Measurements from ENCODE around the gene HOMER2. TPM values are rescaled to one million over a fixed set of nuclear protein-coding genes. Genes with fewer than 3 reads are reported as not detected.

Gene HOMER2
- total RNA-seq, 1 donor from 2014 or later, result 18.7 TPM

DNA sequence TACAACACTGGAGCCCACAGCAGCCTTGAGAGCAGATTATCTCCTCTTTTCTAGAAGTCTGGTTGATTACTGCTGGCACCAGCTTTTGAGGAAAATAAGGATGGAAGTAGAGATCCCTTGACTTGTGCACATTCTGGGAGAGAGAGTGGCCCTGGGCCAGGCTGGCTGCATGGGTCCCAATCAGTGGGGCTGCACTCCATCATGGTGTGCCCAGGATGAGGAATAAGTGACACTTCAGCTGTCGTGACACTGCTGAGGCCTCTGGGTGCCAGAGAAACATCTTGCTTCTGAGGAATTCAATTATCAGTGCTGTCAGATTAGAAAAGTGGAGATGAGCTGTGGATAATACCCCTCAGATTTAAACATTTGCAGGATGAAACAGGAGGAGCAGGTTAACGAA lies 42.6 kb upstream of the HOMER2 start:
- Mint-ChIP-seq H3K36me3 (ENCODE audit: low read depth) (peaks cover 8% of the 10 kb centered on the region), H3K27ac (ENCODE audit: unreplicated experiment) (no peak overlapping the region), H3K4me3 (no peak overlapping the region), H3K4me1 (no peaks in the 10 kb centered on the region), H3K9me3 (no peaks in the 10 kb centered on the region), H3K27me3 (ENCODE audit: low read depth) (no peaks in the 10 kb centered on the region)
- DNase-seq (ENCODE audit: low read depth, low spot score), result no peak
- TF ChIP-seq, protein P1, sequence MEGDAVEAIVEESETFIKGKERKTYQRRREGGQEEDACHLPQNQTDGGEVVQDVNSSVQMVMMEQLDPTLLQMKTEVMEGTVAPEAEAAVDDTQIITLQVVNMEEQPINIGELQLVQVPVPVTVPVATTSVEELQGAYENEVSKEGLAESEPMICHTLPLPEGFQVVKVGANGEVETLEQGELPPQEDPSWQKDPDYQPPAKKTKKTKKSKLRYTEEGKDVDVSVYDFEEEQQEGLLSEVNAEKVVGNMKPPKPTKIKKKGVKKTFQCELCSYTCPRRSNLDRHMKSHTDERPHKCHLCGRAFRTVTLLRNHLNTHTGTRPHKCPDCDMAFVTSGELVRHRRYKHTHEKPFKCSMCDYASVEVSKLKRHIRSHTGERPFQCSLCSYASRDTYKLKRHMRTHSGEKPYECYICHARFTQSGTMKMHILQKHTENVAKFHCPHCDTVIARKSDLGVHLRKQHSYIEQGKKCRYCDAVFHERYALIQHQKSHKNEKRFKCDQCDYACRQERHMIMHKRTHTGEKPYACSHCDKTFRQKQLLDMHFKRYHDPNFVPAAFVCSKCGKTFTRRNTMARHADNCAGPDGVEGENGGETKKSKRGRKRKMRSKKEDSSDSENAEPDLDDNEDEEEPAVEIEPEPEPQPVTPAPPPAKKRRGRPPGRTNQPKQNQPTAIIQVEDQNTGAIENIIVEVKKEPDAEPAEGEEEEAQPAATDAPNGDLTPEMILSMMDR (conservative IDR thresholded peaks at IDR 0.05), result no peak

DNA sequence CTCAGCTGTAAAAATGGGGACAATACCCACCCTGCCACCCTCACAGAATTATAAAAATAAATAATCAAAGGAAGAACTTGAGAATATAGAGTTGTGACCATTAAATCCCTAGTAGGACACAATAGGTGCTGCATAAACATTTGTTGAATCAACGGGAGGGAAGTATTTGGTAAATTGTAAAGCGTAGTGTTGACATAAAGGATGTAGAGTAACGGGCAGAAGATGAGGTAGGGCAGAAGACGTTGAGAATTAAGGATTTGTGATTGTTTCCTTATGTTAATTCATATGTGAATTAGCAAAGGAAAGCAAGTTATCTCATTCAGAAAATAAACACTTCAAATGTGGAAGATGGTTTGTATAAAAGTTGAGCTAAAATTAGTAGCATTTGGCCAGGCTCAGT lies 40.6 kb upstream of the HOMER2 start:
- Mint-ChIP-seq H3K9me3 (no peaks in the 10 kb centered on the region), H3K4me1 (no peaks in the 10 kb centered on the region), H3K27ac (ENCODE audit: unreplicated experiment) (no peak overlapping the region), H3K36me3 (ENCODE audit: low read depth) (peaks cover 12% of the 10 kb centered on the region), H3K4me3 (no peak overlapping the region), H3K27me3 (ENCODE audit: low read depth) (no peaks in the 10 kb centered on the region)
- TF ChIP-seq, protein P1 (conservative IDR thresholded peaks at IDR 0.05), result no peak
- DNase-seq (ENCODE audit: low read depth, low spot score), result no peak

DNA sequence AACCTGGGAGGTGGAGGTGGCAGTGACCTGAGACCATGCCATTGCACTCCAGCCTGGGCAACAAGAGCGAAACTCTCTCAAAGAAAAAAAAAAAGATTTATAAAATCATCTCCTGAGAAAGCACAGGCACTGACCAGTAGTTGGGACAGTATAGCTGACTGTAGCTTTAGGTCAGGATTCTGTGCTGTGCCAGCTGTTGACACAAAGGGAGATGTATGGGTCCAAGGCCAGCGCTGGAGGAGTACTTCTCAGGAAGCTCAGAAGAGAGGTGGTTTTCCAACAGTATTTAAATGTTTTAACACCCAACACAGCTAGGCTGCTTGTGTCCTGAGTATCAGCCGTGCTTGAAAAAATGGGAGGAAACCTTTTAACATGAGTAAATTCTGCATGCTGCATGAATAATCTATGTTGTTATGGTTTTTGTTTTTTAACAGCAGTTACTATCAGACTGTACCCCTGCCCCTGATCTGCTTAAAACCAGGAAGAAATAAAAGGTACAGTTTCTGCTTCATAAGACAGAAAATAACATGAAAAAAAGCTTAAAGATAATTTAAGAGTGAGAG lies 40.0 kb upstream of the HOMER2 start:
- no peak overlapping the region for H3K27ac Mint-ChIP-seq (ENCODE audit: unreplicated experiment)
- no peaks in the 10 kb centered on the region for H3K27me3 Mint-ChIP-seq (ENCODE audit: low read depth)
- H3K36me3 Mint-ChIP-seq (ENCODE audit: low read depth), result peaks cover 12% of the 10 kb centered on the region
- H3K4me3 Mint-ChIP-seq, result no peak overlapping the region
- no peak for DNase-seq (ENCODE audit: low read depth, low spot score)
- H3K9me3 Mint-ChIP-seq, result no peaks in the 10 kb centered on the region
- peaks cover under 1% of the 10 kb centered on the region for H3K4me1 Mint-ChIP-seq
- TF ChIP-seq, protein P1 (conservative IDR thresholded peaks at IDR 0.05), result no peak

DNA sequence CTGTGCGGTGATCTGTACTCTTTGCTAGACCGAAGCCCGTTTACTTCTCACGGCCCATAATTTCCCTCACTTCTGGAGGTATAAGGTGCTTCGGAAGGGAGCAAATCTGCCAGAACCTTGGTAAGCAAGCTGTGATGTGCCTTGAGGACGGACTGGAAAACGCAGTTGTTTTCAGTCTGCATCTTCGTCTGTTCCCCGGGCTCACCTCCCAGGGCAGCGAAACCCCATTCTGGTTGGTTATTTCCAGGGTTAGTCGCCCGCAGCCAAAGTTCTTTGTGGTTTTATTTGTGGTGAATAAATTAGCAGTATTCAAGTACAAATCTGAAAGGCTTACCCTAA lies 33.9 kb upstream of the HOMER2 start:
- no peak for DNase-seq (ENCODE audit: low read depth, low spot score)

DNA sequence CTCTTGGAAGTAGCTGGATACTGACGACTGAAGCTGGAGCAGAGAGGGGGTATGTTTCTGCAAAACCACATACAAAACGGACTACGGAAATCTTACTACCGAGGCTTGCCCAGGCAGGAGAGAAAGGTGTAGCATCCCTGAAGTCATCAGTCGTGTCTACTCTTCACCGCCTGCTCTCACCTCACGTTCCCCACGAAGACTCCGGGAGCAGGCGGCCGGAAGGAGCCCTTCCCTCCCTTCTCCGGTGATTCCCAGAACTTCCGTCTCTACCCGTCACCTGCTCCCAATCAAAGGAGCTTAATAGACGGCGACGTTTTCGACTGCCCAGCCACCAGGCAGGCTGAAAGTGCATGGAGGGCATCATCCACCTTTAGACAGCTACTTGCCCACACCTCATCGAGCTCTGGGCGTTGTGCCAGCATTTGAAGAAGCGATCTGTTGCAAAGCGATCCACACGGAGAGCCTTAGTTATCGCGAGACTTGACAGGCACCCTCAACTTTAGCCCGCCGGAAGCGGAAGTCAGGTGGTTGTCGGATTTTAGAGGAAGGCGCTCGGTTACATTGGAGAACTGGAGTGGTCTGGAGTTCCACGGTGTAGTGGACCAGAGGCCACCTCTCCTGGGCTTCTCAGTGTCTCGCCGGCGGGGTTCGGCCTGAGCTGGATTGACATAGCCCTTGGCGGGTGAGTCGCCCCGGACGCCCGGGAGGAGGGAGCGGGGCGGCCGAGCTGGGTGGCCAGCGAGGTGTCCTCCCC lies 33.3 kb upstream of the HOMER2 start, which contains the start of gene RAMAC:
TSS of gene RAMAC (plus strand) at position 523 of the 754 bp plus-strand sequence. CDS start 2,809 bp downstream, outside the sequence.
- Mint-ChIP-seq H3K9me3 (peaks cover 4% of the 10 kb centered on the region), H3K27ac (ENCODE audit: unreplicated experiment) (peak within 1 kb of the TSS; percentile 99)
- TF ChIP-seq, protein P1 (conservative IDR thresholded peaks at IDR 0.05), result no peak

More for the DNA sequence above, 33.9 kb upstream of the HOMER2 start:
- Mint-ChIP-seq H3K4me3 (peak overlapping the region; percentile 97), H3K27ac (ENCODE audit: unreplicated experiment) (peak overlapping the region; percentile 94), H3K9me3 (peaks cover 4% of the 10 kb centered on the region), H3K36me3 (ENCODE audit: low read depth) (peaks cover 12% of the 10 kb centered on the region), H3K4me1 (peaks cover 27% of the 10 kb centered on the region), H3K27me3 (ENCODE audit: low read depth) (no peaks in the 10 kb centered on the region)
- TF ChIP-seq, protein P1 (conservative IDR thresholded peaks at IDR 0.05), result no peak

More for the DNA sequence above, 33.3 kb upstream of the HOMER2 start, which contains the start of gene RAMAC:
- no peaks in the 10 kb centered on the region for H3K27me3 Mint-ChIP-seq (ENCODE audit: low read depth)
- peaks cover 27% of the 10 kb centered on the region for H3K4me1 Mint-ChIP-seq
- peak; percentile 77 for DNase-seq (ENCODE audit: low read depth, low spot score)
- H3K4me3 Mint-ChIP-seq, result peak within 1 kb of the TSS; percentile 97
- H3K36me3 Mint-ChIP-seq (ENCODE audit: low read depth), result peaks cover 12% of the 10 kb centered on the region
